BE2C (cell line): ENCODE data around the gene NOC4L.

ENCODE experiments used
- DNase-seq: peaks from one replicate; pipeline ENCODE4 v3.0.0-alpha.2; 2020
- H3K27me3 ChIP-seq: fragments of 250-450 bp; sonication (Bioruptor Pico); 2 replicates; pipeline ENCODE4 v1.5.1; 2020; ENCODE audit warnings: mild to moderate bottlenecking
- H3K36me3 ChIP-seq: fragments of 250-450 bp; sonication (Bioruptor Pico); 2 replicates; pipeline ENCODE4 v1.5.1; 2020; ENCODE audit warnings: mild to moderate bottlenecking
- H3K4me1 ChIP-seq: fragments of 250-450 bp; sonication (Bioruptor Pico); 2 replicates; pipeline ENCODE4 v1.5.1; 2020
- H3K4me3 ChIP-seq: 2 replicates; pipeline ENCODE4 v1.5.1; 2011; ENCODE audit warnings: low read depth, low read length
- H3K9me3 ChIP-seq: fragments of 250-450 bp; sonication (Bioruptor Pico); 2 replicates; pipeline ENCODE4 v1.5.1; 2020
- CTCF ChIP-seq: IDR thresholded peaks from 2 replicates; pipeline ENCODE4 v1.5.1; 2012; ENCODE audit warnings: mild to moderate bottlenecking, low read depth, low read length

NOC4L gene

GRCh38 chr12:132103542-132104308 lies 40.5 kb upstream of the NOC4L start:
- no peaks in the 10 kb centered on the region; the same call in 1 of the 2 replicates for H3K27me3 ChIP-seq
- no peak for TF ChIP-seq CTCF
- no peaks in the 10 kb centered on the region for H3K9me3 ChIP-seq
- H3K4me3 ChIP-seq: no peak overlapping the region
- peaks cover 17% of the 10 kb centered on the region for H3K36me3 ChIP-seq
- no peaks in the 10 kb centered on the region for H3K4me1 ChIP-seq
- DNase-seq: no peak

- no peak for TF ChIP-seq CTCF
- no peak overlapping the region for H3K4me3 ChIP-seq
- H3K36me3 ChIP-seq: peaks cover 21% of the 10 kb centered on the region
- no peak for DNase-seq
- no peaks in the 10 kb centered on the region for H3K9me3 ChIP-seq
- H3K27me3 ChIP-seq: no peaks in the 10 kb centered on the region; the same call in 1 of the 2 replicates
- H3K4me1 ChIP-seq: no peaks in the 10 kb centered on the region
These were observed 38.8 kb upstream of the NOC4L start for GRCh38 chr12:132105467-132105866.

DNA sequence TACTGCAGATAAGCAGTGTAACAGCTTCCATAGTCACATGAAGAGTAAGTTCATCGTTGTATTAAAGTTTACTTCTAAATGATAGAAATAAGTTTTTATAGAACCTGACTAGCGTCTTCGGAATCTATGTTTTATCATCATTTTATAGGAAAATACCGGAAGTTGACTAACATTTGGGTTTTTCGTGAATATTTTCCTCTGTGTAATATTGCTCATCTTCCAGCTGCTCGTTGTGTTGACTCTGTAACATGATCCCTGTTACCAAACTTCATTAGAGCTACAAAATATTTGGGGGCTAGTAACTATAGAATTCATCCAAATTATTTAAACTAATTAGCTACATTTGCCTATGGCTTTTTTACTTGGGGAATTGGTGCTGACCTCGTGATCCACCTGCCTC lies 37.3 kb upstream of the NOC4L start:
- Histone ChIP-seq H3K9me3 (no peaks in the 10 kb centered on the region), H3K4me3 (no peak overlapping the region), H3K4me1 (no peaks in the 10 kb centered on the region), H3K27me3 (no peaks in the 10 kb centered on the region; the same call in 1 of the 2 replicates), H3K36me3 (peaks cover 23% of the 10 kb centered on the region)
- DNase-seq: no peak
- no peak for TF ChIP-seq CTCF

DNA sequence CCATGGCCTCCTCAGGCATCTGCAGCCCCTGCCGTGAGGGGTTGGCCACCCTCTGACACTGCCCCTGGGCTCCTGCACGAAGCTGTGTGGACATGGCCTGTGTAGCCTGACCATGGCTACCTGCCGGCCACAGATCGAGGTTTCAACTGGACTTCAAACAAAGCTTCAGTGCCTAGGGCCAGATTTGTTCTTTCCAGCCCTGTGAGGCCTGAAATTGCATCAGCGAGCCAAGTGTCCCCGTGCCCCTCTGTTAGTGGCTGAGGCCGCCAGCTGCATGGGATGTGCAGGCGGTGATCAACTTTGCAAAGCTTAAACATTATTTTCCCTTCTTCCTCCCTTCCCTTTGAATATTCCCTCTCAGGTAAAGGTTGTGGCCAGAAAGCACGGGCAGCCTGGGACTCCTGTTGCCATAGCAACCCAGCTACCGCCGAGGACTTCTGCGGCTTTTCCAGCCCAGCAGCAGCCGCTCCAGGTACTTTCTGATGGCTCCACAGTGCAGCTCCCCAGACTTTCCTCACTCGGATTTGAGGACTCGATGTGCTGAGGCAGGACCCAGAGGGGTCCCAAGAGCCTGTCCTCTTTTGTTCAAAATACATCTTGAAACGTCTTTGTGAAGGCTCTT lies 35.9 kb upstream of the NOC4L start:
- no peaks in the 10 kb centered on the region for H3K4me1 ChIP-seq
- H3K9me3 ChIP-seq: no peaks in the 10 kb centered on the region
- no peak for TF ChIP-seq CTCF
- peaks cover 23% of the 10 kb centered on the region for H3K36me3 ChIP-seq
- H3K4me3 ChIP-seq: no peak overlapping the region
- H3K27me3 ChIP-seq: no peaks in the 10 kb centered on the region; the same call in 1 of the 2 replicates
- no peak for DNase-seq

- no peaks in the 10 kb centered on the region for H3K4me1 ChIP-seq
- H3K36me3 ChIP-seq: peaks cover 31% of the 10 kb centered on the region
- DNase-seq: no peak
- H3K9me3 ChIP-seq: no peaks in the 10 kb centered on the region
- H3K4me3 ChIP-seq: no peak overlapping the region
- TF ChIP-seq CTCF: no peak
- no peaks in the 10 kb centered on the region; the same call in 1 of the 2 replicates for H3K27me3 ChIP-seq
These were observed 34.5 kb upstream of the NOC4L start for GRCh38 chr12:132109741-132110140.

DNA sequence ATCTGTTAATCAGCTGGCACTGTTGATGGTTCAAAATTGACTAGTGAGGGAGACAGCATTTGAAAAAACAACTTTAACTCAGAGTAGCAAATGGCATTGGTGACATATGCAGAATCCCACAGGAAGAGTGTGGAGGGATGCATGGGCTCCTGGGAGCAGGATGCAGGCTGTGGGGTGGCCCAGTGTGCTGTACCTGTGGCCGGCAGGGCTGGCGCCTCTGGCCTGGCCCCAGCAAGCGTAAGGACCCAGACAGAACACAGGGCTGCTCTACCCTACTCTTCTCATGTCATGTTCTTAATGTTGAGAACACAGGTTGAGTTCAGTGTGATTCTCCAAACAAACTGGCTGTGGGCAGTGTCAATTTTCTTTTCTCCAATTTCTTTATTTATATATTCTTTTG lies 33.6 kb upstream of the NOC4L start:
- Histone ChIP-seq H3K36me3 (peaks cover 31% of the 10 kb centered on the region), H3K4me1 (no peaks in the 10 kb centered on the region), H3K27me3 (no peaks in the 10 kb centered on the region; the same call in 1 of the 2 replicates), H3K9me3 (no peaks in the 10 kb centered on the region), H3K4me3 (no peak overlapping the region)
- TF ChIP-seq CTCF: no peak
- DNase-seq: no peak
